HG03196 (cell line): ENCODE results near the gene STAG1.
"Not testable (repeated sequence)": the region's sequence is repeated elsewhere in the genome, so short reads cannot be mapped to it uniquely, and the experiment has no call there.

Experiments
- ATAC-seq: cut with Tn5 transposase; IDR thresholded peaks from one replicate; pipeline ENCODE4 v1.9.1; 2021; ENCODE audit not compliant: unreplicated experiment

The STAG1 gene

DNA sequence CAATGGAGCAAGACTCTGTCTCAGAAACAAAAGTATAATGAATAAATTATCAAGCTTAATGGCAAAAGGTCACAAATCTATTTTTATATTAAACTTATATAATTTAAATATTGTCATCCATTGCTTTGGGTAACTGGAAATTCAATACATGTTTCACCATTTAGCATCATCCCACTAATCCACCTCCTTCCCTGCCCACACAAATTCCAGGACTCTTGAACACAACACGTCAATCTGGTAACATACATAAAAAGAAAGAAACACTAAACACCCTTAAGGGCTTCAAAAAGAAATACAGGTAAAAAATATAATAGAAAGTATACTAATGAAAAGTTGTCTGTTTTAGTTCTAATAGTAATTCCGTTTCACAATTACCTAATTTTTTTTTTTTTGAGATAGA lies 149.4 kb downstream of the STAG1 start:
- ATAC-seq, result no peak

DNA sequence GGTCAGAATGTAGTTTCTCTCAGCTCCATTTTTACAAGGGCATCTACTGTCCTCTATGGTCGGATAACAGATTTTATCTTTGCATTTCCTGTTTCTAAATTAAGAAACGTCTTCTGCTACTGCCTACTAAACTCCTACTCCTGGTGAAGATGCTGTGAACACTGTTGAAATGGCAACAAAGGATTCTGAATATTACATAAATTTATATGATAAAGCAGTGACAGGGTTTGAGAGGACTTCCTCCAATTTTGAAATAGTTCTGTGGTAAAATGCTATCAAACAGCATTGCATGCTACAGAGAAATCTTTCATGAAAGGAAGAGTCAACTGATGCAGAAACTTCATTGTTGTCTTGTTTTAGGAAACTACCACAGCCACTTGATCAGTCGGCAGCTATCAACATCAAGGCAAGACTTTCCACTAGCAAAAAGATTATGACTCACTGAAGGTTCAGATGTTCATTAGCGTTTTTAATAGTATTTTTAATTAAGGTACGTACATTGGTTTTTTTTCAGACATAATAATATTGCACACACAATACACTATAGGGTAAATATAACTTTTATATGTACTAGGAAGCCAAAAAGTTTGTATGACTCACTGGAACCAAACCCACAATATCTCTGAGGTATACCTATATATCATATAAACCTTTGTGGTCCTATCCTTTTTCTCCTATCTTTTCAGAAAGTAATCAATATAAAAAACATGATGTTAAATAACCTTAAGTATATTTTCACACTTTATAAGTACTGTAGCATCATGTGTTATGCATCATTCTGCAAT lies 156.1 kb downstream of the STAG1 start:
- ATAC-seq, result no peak

DNA sequence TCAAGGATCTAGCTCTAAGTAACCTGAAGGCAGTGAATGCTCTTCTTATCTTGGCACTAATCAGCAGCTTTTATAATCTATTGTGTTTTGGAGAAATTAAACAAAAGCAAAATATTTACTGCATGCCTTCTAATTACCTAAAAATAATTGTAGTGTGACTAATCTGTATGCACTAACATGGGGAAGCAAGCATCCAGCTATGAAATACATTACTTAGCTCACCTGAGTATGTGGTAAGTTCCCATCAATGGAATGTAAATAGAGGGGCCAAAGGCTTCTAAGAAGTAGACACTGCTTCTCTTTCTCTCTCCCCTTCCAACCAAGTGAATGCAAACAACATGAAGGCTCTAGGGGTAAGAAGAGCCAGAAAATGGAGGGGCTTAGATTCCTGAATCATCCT lies 165.6 kb downstream of the STAG1 start:
- ATAC-seq, result no peak

DNA sequence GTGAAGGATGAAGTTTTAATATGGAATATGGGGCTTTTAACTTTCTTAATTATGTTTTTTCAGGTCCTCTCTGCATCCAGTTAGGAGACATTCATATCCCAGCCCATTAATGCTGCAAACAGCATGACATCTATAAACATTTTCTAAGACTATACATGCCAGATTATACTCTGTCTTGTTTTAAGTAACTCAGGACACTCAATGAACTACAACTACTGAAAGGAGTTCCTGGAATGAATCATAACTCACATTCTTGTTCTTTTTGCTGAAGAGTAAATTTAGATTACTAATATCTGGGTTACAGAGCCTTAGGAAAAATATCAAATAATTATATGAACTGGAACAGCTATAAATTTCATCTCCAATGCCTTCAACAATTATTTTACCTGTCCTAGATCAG lies 167.4 kb downstream of the STAG1 start:
- no peak for ATAC-seq

DNA sequence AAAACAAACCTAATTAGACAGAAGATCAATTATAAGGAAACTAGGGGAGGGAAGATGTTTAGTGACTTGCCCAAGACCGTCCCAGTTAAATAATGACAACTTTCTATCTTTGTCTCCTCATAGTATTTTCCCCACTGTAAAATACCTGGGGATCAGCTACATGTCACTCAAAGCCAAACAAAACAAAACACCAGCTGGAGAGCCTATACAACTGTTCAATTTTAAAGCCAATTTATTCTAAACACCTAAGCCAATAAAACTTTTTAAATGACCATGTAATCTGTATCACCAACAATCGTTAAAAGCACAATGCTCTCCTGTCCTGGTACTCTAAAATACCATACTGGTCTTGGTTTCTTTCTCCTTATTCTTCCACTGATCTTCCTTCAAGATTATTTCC lies 168.4 kb downstream of the STAG1 start:
- no peak for ATAC-seq

DNA sequence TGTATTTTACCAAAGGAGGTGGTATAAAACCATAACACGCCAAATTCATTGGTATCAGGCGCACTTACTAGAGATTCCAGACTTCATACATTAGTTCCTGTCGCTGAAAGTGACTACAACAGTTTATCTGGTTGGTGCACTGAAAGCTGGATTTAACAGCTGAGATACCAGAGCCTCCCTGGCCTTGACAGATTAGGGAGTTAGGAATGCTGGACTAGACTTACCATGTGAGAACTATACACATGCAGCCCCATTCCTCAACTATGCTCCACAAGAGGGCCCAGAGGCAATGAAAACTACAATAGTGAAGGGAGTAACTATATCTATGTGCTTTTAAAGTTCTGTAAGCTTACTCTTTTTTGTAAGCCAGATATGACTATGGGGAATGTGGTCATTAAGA lies 174.4 kb downstream of the STAG1 start:
- no peak for ATAC-seq

DNA sequence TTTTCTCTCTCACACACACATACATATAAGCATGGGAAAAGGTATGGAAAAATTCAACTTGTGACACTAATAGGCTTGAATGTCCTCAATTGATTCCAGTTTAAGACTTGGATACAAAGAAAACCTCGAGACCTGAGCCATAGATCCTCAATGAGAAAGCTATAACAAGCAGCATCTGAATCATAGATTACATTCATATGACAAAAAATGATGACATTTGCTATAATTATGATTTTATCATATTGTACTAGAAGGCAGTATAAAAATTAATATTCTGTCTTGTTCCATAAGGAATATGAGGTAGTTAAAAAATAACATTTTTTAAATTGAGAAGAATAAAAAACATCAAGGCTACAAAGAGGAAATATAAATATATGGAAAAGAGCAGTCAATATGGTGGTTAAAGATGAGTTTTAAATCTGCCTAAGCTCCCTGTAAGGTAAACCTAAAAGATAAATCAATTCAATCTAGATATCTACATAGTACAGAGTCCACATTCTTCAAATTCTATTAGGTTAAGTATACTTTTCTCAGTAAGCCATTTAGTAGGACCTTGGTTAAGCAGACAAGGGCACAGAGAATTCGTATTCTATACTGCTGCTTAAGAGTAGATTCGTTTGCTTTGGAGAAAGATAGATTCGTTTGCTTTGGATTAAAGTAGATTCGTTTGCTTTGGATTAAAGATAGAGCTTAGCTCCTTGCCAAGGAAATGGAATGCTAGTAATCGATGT lies 175.7 kb downstream of the STAG1 start:
- no peak for ATAC-seq

DNA sequence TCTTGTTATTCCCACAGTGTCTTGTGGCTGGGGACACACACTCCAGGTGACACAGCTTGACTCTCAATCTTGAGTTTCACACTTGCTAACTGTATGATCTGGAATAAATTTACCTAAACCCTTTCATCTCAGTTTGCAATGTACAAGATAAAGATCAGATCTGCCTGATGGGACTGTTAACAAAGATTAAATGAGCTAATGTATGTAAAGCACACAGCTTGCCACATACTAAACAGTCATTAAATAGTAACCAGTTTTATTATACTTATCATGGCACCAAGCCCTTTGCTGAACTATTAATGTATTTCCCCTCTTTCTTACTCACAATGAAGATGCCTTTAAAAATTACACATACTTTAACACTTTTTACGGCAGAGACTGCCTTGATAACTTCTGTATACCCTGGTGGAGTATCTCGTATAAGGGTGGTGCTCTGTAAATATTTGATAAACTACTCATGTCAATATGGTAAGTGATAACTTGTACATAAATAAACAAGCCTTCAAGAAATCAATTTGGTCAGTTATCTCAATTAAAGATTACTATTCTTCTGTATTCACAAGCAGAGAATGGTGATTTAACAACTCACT lies 184.5 kb downstream of the STAG1 start:
- no peak for ATAC-seq

DNA sequence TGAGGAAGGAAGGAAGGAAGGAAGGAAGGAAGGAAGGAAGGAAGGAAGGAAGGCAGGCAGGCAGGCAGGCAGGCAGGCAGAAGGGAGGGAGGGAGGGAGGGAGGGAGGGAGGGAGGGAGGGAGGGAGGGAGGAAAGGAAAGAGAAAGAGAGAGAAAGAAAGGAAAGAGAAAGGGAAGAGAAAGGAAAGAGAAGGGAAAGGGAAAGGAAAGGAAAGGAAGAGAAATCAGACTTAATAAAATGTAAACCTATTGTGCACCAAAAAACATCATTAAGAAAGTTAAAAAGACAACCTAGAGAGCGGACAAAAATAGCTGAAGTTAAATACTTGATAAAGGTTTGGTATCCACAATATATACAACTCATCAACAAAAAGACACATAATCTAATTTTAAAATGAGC lies 187.2 kb downstream of the STAG1 start:
- ATAC-seq, result not testable (repeated sequence)

DNA sequence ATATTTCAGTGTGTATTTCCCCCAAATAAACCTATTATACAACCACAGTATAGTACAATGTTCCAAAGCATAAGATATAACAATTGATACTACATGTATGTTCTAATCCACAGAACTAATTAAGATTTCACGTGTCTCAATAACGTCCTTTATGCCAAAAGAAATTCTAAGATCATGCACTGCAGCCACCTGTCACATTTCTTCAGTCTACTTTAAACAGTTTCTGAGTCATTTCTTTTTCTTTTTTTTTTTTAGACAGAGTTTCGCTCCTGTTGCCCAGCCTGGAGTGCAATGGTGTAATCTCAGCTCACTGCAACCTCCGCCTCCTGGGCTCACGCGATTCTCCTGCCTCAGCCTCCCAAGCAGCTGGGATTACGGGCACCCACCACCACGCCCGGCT lies 190.2 kb downstream of the STAG1 start:
- ATAC-seq, result no peak

DNA sequence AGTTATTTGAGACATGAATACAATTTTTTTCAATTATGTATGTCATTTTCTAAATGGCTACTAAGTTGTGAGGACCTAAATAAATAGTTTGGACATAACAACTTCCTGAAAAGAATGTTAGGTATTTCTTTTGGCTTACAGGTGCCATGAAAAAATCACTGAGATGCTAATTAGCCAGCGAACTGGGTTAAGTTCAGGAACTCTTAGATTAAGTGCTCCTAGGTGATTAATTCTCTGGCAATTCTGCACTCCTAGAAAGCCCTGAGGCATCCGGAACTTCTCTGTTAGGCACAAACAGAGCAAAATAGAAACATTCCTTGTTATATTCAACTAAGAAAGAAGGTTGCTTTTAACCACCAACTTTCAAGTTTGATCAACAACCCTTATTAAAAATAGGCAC lies 192.3 kb downstream of the STAG1 start:
- ATAC-seq, result no peak

DNA sequence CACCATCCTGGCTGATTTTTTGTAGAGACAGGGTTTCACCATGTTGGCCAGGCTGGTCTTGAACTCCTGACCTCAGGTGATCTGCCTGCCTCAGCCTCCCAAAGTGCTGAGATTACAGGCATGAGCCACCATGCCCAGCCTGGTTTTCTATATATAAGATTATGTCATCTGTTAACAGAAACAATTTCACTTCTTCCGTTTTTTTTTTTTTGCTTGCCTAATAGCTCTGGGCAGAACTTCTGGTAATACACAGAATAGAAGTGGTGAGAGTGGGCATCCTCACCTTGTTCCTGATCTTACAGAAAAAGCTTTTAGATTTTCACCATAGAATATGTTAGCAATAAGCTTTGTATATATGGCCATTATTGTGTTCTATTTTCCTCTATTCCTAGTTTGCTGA lies 202.7 kb downstream of the STAG1 start:
- not testable (repeated sequence) for ATAC-seq

DNA sequence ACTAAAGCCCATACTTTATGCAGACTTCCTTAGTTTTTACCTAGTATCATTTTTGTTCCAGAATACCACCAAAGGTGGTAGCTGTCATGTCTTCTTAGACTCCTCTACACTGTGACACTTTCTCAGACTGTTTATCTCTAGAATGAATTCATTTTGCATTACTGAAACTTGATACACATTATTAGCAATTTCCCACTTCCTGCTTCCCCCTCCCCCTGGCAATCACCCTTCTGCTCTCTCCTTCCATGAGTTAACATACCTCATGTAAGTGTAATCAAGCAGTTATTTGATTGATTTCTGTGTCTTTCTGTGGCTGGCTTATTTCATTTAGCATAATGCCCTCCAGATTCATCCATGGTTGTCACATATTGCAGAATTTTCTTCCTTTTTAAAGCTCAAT lies 204.9 kb downstream of the STAG1 start:
- ATAC-seq, result no peak

DNA sequence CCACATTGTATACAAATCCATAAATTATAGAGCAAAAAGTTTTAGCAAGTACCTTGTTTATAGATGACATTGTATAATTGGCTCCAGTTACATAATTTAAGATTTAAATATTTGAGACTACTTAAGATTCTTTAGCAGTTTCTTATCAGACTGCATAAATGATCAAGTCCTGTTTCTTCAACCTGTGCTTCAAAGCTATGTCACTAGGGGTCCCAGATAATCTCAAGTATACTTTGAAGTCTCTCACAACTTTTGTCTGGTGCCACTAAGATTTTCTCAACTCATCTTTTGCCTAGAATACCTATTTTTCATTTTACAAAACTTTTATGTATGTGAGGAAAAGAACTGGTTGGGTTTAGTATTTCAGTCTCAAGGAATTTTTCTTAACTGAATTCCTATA lies 205.5 kb downstream of the STAG1 start:
- no peak for ATAC-seq

DNA sequence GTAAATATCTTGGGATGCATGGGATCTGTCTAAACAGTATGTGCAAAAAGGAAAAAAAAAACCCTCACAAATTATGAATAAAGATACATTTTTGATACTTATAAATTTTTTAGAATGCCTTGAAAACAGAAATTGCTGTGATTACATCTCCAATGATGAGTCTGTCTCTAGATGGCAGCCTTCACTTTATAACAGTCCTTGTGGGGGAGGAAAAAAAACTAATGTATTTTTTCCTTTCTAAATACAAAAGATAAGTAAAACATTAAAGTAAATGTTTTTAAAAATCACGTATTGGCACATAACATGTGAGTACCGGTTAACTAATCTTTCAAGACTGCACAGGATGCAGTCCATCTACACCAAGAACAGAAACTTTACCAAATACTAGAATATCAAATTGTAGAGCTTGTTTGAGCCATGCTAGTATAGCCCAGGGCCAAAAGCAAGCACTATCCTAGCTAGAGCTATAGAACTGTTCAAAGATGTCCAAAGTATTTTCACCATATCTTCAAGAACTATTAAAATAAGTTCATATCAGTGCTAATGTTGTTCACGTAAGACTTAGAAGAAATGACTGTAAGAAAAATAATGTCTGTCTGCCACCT lies 206.4 kb downstream of the STAG1 start:
- no peak for ATAC-seq

DNA sequence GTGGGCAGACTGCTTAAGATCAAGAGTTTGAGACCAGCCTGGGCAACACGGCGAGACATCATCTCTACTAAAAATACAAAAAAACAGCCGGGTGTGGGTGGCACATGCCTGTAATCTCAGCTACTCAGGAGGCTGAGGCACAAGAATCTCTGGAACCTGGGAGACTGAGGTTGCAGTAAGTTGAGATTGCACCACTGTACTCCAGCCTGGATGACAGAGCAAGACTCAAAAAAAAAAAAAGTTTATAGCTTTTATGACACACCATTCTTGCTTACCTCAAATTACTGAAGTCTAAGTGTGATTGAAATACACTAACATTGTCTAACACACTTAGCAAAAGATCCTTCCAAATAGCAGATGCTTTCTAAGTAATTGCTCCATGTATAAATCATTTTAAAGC lies 207.6 kb downstream of the STAG1 start:
- ATAC-seq, result no peak

DNA sequence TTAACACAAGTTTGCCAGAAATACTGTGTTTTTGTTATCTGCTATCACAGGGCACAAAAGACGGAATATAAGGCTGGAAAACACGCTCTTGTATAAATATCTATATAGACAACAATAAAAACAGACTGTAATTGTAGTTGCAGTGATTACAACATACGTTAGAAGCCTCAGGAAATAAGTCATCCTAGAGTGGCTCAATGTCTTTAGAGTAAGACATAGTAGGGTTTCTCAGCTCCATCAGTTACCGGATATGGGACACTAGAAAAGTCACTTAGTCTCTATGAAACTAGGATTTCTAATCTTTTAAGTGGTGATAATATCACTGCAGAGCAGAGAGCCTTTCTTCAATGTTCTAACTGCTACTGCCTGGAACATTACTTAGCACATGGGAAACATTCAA lies 208.8 kb downstream of the STAG1 start:
- no peak for ATAC-seq

DNA sequence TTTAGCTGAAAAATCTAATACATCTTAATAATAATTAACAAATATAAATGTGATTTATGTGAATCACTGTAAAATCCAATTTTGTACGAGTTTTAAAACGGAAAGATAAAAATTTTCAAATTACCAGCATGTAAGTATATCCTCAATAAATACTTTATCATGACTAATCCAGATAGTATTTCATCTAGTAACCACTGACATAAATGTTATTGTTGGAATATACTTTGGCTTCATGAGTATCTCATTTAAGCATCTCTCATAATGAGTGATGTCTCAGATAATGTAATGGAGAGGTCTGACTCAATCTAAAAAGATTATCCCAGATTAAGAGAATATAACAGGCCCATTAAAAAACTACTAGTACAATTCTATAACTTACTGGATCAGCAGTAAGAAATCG lies 216.3 kb downstream of the STAG1 start:
- no peak for ATAC-seq

DNA sequence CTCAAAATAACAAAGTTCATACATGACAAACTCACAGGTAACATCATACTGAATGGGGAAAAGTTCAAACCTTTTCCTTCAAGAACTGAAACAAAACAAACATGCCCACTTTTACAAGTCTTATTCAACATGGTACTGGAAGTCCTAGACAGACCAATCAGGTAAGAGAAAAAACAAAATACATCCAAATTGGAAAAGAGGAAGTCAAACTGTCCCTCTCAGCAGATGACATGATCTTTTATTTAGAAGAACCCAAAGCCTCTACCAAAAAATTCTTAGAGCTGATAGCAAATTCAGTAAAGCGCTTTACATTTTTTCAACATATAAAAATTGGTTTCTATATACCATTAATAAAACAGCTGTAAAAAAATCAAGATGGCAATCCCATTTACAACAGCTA lies 219.4 kb downstream of the STAG1 start:
- no peak for ATAC-seq

DNA sequence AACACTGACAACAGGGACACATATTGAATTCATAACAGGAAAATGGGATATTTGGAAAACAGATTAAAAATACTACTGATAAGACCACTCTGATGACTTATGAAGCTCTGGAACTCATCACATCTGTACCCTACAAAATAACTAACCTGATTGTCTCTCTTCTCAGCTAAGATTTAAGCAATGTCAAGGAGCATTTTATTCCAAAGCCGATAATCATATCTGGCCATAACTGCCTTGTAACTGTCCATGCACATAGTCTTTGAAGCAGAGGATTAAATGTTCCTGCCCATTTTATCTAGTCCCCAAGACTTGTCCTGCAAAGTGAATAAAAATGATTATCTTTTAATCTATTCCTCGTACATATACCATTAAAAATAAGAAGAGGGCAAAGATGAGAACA lies 234.1 kb downstream of the STAG1 start:
- ATAC-seq, result no peak

DNA sequence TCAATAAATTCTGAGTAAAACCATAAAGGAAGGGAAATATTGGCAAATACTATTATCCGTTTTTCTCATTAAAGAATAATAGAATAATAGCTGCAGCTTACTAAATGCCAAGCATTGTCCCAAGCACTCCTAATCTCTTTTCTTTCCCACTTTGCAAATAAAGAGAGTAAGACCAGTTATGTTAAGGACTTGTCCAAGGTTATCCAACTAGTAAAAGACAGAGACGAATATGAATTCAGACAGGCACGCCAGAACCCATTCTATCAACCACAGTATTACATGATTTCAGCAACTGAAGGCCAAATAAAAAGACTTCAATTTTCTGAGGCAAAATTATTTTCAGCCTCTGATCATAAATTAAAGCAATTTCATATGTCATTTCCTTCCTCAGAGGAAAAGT lies 235.5 kb downstream of the STAG1 start:
- no peak for ATAC-seq

DNA sequence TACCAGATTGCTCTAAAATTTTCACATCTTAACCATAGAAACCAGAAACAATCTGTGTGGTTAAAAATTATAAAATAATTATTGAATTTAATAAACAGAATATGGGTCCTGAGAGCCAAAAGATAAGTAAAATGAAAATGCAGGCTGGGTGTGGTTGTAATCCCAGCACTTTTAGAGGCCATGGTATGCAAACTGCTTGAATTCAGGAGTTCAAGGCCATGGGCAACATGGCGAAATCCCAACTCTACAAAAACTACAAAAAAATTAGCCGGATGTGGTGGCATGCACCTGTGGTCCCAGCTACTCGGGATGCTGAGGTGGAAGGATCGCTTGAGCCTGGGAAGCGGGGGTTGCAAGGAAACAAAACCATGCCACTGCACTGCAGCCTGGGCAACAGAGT lies 236.1 kb downstream of the STAG1 start:
- no peak for ATAC-seq
